Measurements from ENCODE around the gene GOLGB1. TPM values are rescaled to one million over a fixed set of nuclear protein-coding genes. Genes with fewer than 3 reads are reported as not detected.

The GOLGB1 gene
- total RNA-seq, 3 donors from 2014 or later: 65.1 to 86.9 (median 71.6) TPM

DNA sequence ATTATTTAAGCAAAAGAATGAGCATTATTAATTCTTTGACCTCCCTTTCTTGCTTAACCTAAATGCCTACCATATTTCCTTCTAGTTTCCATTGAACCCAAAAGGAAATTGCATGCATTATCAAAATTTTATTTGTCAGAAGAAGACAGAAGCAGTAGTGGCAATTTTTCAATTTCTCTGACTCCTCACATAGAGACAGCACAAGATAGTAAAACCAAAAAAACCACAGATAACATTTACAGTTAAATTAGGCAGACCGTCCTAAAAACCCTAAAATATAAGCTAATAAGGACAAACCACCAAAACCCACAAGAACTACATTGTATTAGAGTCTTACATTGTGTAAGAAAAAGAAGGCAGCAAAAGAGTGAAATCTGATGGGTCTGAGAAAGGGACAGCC lies 27.1 kb downstream of the GOLGB1 start:
- no peak for DNase-seq
- TF ChIP-seq, protein P1, sequence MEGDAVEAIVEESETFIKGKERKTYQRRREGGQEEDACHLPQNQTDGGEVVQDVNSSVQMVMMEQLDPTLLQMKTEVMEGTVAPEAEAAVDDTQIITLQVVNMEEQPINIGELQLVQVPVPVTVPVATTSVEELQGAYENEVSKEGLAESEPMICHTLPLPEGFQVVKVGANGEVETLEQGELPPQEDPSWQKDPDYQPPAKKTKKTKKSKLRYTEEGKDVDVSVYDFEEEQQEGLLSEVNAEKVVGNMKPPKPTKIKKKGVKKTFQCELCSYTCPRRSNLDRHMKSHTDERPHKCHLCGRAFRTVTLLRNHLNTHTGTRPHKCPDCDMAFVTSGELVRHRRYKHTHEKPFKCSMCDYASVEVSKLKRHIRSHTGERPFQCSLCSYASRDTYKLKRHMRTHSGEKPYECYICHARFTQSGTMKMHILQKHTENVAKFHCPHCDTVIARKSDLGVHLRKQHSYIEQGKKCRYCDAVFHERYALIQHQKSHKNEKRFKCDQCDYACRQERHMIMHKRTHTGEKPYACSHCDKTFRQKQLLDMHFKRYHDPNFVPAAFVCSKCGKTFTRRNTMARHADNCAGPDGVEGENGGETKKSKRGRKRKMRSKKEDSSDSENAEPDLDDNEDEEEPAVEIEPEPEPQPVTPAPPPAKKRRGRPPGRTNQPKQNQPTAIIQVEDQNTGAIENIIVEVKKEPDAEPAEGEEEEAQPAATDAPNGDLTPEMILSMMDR (IDR thresholded peaks at IDR 0.05): no peak

DNA sequence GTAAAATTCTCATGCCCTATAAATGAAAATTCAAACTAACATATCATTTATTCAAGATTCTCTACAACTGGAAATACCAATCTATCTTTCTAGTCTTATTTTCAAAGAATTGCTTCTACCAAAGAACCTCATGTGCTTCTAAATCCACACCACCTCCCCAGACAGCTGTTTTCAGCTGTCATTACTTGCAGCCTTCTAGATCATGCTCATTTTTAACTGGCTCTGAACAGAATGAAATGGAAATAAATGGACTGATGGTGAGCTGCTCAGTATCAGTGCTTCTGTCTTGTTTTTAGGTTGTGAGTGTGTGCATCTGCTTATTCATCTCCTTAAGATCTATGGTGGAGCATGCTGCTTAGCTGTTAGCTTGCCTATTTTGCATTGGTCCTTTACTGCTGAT lies 29.4 kb downstream of the GOLGB1 start:
- intact Hi-C loops (cut with DNase I, micrococcal nuclease): no loop called here
- Histone ChIP-seq H3K4me3 (no peak overlapping the region), H3K4me1 (ENCODE audit: low read depth) (no peaks in the 10 kb centered on the region), H3K9me3 (no peaks in the 10 kb centered on the region), H3K36me3 (ENCODE audit: low read depth) (peaks cover 17% of the 10 kb centered on the region)
- DNase-seq (no peak), ATAC-seq (no peak)
- TF ChIP-seq, protein P1 (IDR thresholded peaks at IDR 0.05): no peak

More for the DNA sequence above, 27.1 kb downstream of the GOLGB1 start:
- no peak overlapping the region for H3K4me3 ChIP-seq
- intact Hi-C loops (cut with DNase I, micrococcal nuclease): no loop called here
- H3K4me1 ChIP-seq (ENCODE audit: low read depth): no peaks in the 10 kb centered on the region
- peaks cover 19% of the 10 kb centered on the region for H3K36me3 ChIP-seq (ENCODE audit: low read depth)
- no peak for ATAC-seq
- H3K9me3 ChIP-seq: no peaks in the 10 kb centered on the region

DNA sequence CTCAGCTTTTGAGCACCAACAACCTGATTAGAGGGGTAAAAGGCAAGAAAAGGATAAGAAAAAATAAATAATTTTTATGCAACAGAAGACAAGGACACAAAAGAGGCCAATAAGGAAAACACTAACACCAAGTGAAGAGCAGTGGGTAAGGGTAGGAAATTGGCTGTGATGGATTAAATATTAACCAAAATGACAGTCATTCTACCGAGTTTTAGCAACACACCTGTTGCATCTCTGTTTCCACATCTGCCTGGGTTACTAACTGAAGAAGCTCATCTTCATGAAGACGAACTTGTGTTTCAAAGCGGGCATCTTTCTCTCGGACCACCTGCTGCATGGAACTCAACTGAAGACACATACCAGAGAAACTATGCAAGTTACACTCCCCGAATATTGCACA lies 30.1 kb downstream of the GOLGB1 start:
- DNase-seq (no peak), ATAC-seq (peak; percentile 65)
- TF ChIP-seq, protein P1 (IDR thresholded peaks at IDR 0.05): no peak
- Histone ChIP-seq H3K36me3 (ENCODE audit: low read depth) (peaks cover 17% of the 10 kb centered on the region), H3K4me1 (ENCODE audit: low read depth) (no peaks in the 10 kb centered on the region), H3K9me3 (no peaks in the 10 kb centered on the region), H3K4me3 (no peak overlapping the region)
- intact Hi-C loops (cut with DNase I, micrococcal nuclease): no loop called here

DNA sequence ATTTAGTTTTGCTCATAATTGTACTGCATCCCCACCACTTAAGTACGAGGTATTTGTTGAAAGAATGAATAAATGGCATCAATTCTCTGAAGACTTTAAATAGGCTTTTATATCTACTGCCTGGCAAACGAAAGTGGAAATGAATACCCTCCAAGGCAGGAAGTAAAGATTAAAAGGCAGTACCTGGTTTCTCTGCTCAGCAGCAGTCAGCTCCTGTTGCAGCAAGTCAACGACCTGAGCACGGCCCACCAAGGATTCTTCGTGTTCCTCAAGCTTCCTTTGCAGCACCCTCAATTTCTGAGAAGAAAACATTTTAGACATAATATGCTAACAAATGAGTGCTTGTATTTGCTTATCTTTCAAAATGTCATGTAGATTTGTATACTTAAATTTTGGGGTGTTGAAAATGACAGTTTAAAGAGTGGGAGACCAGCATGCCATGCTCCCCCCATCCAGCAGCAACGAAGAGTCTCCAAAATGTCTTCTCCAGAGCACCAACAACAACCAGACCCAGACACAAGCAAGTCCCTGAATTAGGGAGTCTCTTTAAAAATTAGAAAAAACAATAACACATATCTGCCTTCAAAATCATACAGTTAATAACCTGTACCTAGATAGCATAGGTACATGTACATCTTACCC lies 31.2 kb downstream of the GOLGB1 start:
- Histone ChIP-seq H3K4me1 (ENCODE audit: low read depth) (no peaks in the 10 kb centered on the region), H3K36me3 (ENCODE audit: low read depth) (peaks cover 19% of the 10 kb centered on the region)
- peak; percentile 24 for ATAC-seq

DNA sequence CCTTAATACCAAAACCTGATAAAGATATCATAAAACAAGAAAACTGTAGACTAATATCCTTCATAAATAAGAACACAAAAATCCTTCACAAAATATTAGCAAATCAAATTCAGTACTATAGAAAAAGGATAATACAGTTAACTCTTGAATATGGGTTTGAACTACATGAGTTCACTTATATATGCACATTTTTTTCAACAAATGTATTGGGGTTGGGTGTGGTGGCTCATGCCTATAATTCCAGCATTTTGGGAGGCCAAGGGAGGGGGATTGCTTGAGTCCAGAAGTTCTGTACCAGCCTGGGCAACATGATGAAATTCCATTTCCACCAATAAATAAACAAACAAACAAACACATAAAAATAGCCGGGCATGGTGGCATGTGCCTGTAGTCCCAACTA lies 39.2 kb downstream of the GOLGB1 start:
- no peak for ATAC-seq
- no peak overlapping the region for H3K4me3 ChIP-seq
- TF ChIP-seq, protein P1 (IDR thresholded peaks at IDR 0.05): no peak

More for the DNA sequence above, 31.2 kb downstream of the GOLGB1 start:
- Histone ChIP-seq H3K9me3 (no peaks in the 10 kb centered on the region), H3K4me3 (no peak overlapping the region)
- TF ChIP-seq, protein P1 (IDR thresholded peaks at IDR 0.05): no peak
- intact Hi-C loops (cut with DNase I, micrococcal nuclease): no loop called here
- no peak for DNase-seq

More for the DNA sequence above, 39.2 kb downstream of the GOLGB1 start:
- no peak for DNase-seq
- H3K9me3 ChIP-seq: no peaks in the 10 kb centered on the region
- intact Hi-C loops (cut with DNase I, micrococcal nuclease): no loop called here
- no peaks in the 10 kb centered on the region for H3K4me1 ChIP-seq (ENCODE audit: low read depth)
- H3K36me3 ChIP-seq (ENCODE audit: low read depth): peaks cover 4% of the 10 kb centered on the region
